Testis (tissue), 3 donors: Measurements from ENCODE around the gene MRI1. TPM values are rescaled to one million over a fixed set of nuclear protein-coding genes. Genes with fewer than 3 reads are reported as not detected.
"Not testable (repeated sequence)": the region's sequence is repeated elsewhere in the genome, so short reads cannot be mapped to it uniquely, and the experiment has no call there.

Experiments
- DNase-seq: peaks from one replicate; pipeline ENCODE4 v3.0.0-alpha.2; 2019
- H3K27ac ChIP-seq, 2 donors: fragments of 200-600 bp; sonication (generic); one replicate each; pipeline ENCODE4 v1.5.1; 2019
- H3K27me3 ChIP-seq: fragments of 200-600 bp; sonication (generic); one replicate; pipeline ENCODE4 v1.5.1; 2019
- H3K36me3 ChIP-seq: fragments of 200-600 bp; sonication (generic); one replicate; pipeline ENCODE4 v1.5.1; 2017; ENCODE audit warnings: low read depth; ENCODE audit errors: missing control alignments
- H3K4me1 ChIP-seq: fragments of 200-600 bp; sonication (generic); one replicate; pipeline ENCODE4 v1.5.1; 2019
- H3K4me3 ChIP-seq, 2 donors: fragments of 200-600 bp; sonication (generic); one replicate each; pipeline ENCODE4 v1.5.1; 2017 to 2019
- H3K9me3 ChIP-seq: fragments of 200-600 bp; sonication (generic); one replicate; pipeline ENCODE4 v1.5.1; 2017
- POLR2A ChIP-seq: fragments of 450-650 bp; IDR thresholded peaks from one replicate; pipeline ENCODE4 v1.6.1; 2017; ENCODE audit warnings: antibody characterized with exemption, mild to moderate bottlenecking, moderate library complexity
- WGBS, 2 donors: methylation state at CpG; one replicate each; pipeline ENCODE4 v1.1.5; 2018; 5-methylcytosine and 5-hydroxymethylcytosine counted together
- intact Hi-C: fragments of 100-400 bp; cut with DNase I; formaldehyde crosslinking; loops from one replicate; pipeline ENCODE4 v1.15.1; 2023; ENCODE audit warnings: low total_unique reads
- polyA plus RNA-seq: library from polyadenylated mRNA; stranded (reverse); fragments of 350-450 nt; fragmentation: Illumina TruSeq; extraction: RNeasy Lipid Tissue Mini Kit (QIAGEN cat#74804); gene quantifications from one replicate; pipeline ENCODE4 v1.2.3, GENCODE V29; 2014; ENCODE audit warnings: low read depth, low replicate concordance; ENCODE audit not compliant: insufficient read depth
- total RNA-seq, 2 donors: library from RNA; depleted of rRNA; stranded (reverse); fragments of >200 nt; gene quantifications; one replicate each; pipeline ENCODE4 v1.2.3, GENCODE V29; 2016
- TF ChIP-seq, protein P1 (sequence below), 3 experiments: fragments of 450-650 bp in 2 of 3; fragments of 200-600 bp in 1 of 3; sonication (generic) in 1 of 3; IDR thresholded peaks; one replicate each; pipeline ENCODE4 v1.5.1; 2016 to 2019; ENCODE audit warnings: antibody characterized with exemption in 3 of 3, mild to moderate bottlenecking in 2 of 3, moderate library complexity in 1 of 3

The MRI1 gene
- total and polyA plus RNA-seq, 3 donors from 2014 or later = 6.7 to 33.0 (median 26.5) TPM

DNA sequence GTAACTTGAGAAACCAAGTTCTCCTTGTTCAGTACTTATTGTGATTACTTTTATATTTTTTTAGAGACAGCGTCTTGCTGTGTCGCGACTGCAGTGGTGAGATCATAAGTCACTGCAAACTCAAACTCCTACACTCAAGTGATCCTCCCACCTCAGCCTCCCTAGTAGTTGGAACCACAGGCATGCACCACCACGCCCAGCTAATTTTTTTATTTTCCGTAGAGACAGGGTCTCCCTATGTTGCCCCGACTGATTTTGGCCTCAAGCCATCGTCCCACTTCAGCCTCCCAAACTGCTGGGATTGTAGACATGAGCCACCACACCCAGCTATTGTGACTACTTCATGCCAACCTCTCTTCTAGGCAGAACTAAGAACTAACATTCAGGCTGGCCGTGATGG lies 18.2 kb downstream of the MRI1 start:
- no peak for DNase-seq
- 75 to 81% methylated on average over 8 of the region's 8 CpGs for WGBS, 2 donors
- no peaks in the 10 kb centered on the region for H3K9me3 ChIP-seq
- peaks cover 19% of the 10 kb centered on the region for H3K4me1 ChIP-seq
- H3K27me3 ChIP-seq = no peaks in the 10 kb centered on the region
- intact Hi-C loops = loop anchor here (10.0 kb wide), 1 partner anchor 82 kb away; no protein-coding TSS in a partner anchor
- no peak overlapping the region for H3K4me3 ChIP-seq
- TF ChIP-seq POLR2A = no peak
- H3K36me3 ChIP-seq = no peaks in the 10 kb centered on the region
- H3K27ac ChIP-seq = no peak overlapping the region

DNA sequence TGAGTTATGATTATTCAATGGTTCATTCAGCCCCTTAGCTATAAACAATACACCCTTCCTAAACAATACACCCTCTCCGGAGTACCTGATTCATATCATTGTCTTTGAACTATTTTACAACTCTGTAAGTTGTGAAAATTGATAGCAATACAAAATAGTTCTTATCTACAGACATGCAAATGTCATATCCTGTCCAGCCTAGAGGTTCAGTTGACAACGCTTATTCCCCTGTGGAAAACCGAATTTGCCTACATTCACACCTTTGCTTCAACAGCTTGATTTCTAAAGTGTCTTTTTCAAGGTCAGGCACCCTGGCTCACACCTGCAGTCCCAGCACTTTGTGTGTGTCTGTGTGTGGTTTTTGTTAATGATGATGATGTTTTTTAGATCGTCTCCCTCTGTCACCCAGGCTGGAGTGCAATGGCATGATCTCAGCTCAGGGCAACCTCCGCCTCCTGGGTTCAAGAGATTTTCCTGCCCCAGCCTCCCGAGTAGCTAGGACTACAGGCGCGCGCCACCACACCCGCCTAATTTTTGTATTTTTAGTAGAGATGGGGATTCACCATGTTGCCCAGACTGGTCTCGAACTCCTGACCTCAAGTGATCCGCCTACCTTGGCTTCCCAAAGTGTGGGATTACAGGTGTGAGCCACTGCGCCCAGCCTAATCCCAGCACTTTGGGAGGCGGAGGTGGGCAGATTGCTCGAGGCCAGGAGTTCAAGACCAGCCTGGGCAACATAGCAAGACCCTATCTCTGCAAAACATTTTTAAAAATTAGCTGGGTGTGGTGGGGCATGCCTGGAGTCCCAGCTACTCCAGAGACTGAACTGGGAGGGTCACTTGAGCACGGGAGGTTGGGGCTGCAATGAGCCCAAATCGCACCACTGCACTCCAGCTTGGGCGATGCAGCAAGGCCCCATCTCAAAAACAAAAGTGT lies 19.5 kb downstream of the MRI1 start:
- no peaks in the 10 kb centered on the region for H3K36me3 ChIP-seq
- TF ChIP-seq POLR2A = no peak
- TF ChIP-seq, protein P1, sequence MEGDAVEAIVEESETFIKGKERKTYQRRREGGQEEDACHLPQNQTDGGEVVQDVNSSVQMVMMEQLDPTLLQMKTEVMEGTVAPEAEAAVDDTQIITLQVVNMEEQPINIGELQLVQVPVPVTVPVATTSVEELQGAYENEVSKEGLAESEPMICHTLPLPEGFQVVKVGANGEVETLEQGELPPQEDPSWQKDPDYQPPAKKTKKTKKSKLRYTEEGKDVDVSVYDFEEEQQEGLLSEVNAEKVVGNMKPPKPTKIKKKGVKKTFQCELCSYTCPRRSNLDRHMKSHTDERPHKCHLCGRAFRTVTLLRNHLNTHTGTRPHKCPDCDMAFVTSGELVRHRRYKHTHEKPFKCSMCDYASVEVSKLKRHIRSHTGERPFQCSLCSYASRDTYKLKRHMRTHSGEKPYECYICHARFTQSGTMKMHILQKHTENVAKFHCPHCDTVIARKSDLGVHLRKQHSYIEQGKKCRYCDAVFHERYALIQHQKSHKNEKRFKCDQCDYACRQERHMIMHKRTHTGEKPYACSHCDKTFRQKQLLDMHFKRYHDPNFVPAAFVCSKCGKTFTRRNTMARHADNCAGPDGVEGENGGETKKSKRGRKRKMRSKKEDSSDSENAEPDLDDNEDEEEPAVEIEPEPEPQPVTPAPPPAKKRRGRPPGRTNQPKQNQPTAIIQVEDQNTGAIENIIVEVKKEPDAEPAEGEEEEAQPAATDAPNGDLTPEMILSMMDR (IDR thresholded peaks at IDR 0.05) = no peak
- H3K9me3 ChIP-seq = no peaks in the 10 kb centered on the region
- intact Hi-C loops = loop anchor here (10.0 kb wide), 1 partner anchor 81 kb away; no protein-coding TSS in a partner anchor
- H3K4me3 ChIP-seq = no peak overlapping the region
- no peak overlapping the region for H3K27ac ChIP-seq
- 88 to 89% methylated on average over 16 to 18 of the region's 18 CpGs for WGBS, 2 donors
- no peaks in the 10 kb centered on the region for H3K27me3 ChIP-seq
- H3K4me1 ChIP-seq = peaks cover 19% of the 10 kb centered on the region
- no peak for DNase-seq

DNA sequence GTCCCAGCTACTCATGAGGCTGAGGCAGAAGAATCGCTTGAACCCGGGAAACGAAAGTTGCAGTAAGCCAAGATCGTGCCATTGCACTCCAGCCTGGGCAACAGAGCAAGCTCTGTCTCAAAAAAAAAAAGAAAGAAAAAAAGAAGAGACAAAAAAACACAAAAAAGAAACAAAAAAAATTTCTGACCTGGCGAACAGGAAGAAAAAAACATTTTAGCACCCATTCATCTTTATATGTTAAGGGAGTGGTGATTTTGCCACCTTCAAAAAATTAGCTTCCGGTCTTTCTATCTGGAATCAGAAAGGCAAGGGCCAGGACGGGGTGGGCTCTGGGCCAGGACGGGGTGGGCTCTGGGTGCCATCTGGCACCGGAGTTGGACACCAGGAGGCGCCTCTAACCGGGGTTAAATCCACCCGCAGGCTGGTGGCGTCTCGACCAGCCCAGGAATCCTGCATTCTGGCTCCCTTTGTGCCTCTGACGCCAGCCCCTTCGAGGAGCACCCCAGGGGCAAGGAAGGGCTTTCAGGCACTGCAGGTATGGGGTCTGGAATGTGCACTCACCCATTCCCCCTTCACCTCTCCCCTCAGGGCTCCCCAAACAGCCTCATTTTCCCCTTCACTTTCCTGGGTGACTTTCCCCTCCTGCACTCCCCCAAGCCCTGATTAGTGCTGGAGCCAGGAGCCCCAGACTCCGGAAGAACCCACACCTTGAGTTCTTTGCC lies 20.6 kb downstream of the MRI1 start:
- Histone ChIP-seq H3K4me3 (no peak overlapping the region), H3K4me1 (peaks cover 19% of the 10 kb centered on the region), H3K27ac (no peak overlapping the region), H3K27me3 (no peaks in the 10 kb centered on the region), H3K9me3 (no peaks in the 10 kb centered on the region), H3K36me3 (no peaks in the 10 kb centered on the region)
- TF ChIP-seq, protein P1 (IDR thresholded peaks at IDR 0.05) = peak; percentile 40 to 46 (median 44)
- TF ChIP-seq POLR2A = no peak
- intact Hi-C loops = loop anchor here (10.0 kb wide), 1 partner anchor 80 kb away; no protein-coding TSS in a partner anchor
- 48 to 49% methylated on average over 17 of the region's 17 CpGs for WGBS, 2 donors
- peak; percentile 70 for DNase-seq

DNA sequence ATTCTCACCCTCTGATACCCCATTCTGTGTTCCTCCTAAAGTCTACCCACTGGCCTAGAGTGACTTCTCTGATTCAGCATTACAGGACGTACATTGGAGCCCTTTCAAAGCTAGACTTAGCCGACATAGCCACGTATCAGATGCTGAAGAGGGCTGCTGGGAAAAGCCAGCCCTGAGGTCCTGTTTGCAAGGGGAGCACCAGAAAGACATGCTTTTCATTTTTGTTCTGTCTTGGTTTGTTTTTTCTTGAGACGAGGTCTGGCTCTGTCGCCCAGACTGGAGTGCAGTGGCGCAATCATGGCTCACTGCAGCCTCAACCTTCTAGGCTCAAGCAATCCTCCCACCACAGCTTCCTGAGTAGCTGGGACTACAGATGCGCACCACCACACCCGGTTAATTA lies 24.7 kb downstream of the MRI1 start:
- Histone ChIP-seq H3K27ac (peak overlapping the region in 1 of 2 donors; percentile 83), H3K9me3 (no peaks in the 10 kb centered on the region), H3K27me3 (no peaks in the 10 kb centered on the region), H3K4me1 (peaks cover 9% of the 10 kb centered on the region), H3K4me3 (no peak overlapping the region), H3K36me3 (no peaks in the 10 kb centered on the region)
- WGBS, 2 donors = 47 to 58% methylated on average over 8 of the region's 8 CpGs
- intact Hi-C loops = loop anchor here (10.0 kb wide), 1 partner anchor 76 kb away; no protein-coding TSS in a partner anchor
- DNase-seq = no peak
- TF ChIP-seq POLR2A = no peak
- TF ChIP-seq, protein P1 (IDR thresholded peaks at IDR 0.05) = no peak

DNA sequence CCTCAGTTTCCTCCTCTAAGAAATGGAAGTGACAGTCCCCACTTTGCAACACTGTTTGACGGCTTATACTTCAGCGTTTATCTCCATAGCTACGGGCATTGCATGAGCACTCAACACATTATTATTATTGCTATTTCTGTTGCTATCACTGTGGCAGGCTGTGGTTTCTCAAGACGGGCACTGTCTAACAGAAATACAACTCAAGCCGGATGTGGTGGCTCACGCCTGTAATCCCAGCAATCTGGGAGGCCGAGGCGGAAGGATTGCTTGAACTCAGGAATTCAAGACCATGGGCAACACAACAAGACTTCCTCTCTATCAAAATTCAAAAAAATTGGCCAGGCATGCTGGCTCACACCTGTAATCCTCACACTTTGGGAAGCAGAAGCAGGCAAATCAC lies 26.0 kb downstream of the MRI1 start:
- Histone ChIP-seq H3K4me1 (peaks cover 3% of the 10 kb centered on the region), H3K9me3 (no peaks in the 10 kb centered on the region), H3K27me3 (no peaks in the 10 kb centered on the region), H3K36me3 (no peaks in the 10 kb centered on the region), H3K4me3 (no peak overlapping the region), H3K27ac (no peak overlapping the region)
- TF ChIP-seq, protein P1 (IDR thresholded peaks at IDR 0.05) = no peak
- TF ChIP-seq POLR2A = no peak
- intact Hi-C loops = loop anchor here (5.0 kb wide), 1 partner anchor 52 kb away; no protein-coding TSS in a partner anchor
- WGBS, 2 donors = 77 to 78% methylated on average over 8 of the region's 8 CpGs
- DNase-seq = no peak

DNA sequence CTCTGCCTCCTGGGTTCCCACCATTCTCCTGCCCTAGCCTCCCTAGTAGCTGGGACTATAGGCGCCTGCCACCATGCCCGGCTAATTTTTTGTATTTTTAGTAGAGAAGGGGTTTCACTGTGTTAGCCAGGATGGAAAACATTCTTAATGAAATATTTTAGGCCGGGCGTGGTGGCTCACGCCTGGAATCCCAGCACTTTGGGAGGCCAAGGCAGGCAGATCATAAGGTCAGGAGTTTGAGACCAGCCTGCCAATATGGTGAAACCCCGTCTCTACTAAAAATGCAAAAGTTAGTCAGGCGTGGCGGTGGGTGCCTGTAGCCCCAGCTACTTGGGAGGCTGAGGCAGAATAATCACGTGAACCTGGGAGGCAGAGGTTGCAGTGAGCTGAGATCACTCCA lies 29.0 kb downstream of the MRI1 start:
- H3K9me3 ChIP-seq, H3K27me3 ChIP-seq, H3K36me3 ChIP-seq, H3K4me3 ChIP-seq, H3K27ac ChIP-seq, DNase-seq: not testable (repeated sequence)
- 77 to 78% methylated on average over 9 of the region's 9 CpGs for WGBS, 2 donors
- intact Hi-C loops = loop anchor here (5.0 kb wide), 1 partner anchor 49 kb away; no protein-coding TSS in a partner anchor
- H3K4me1 ChIP-seq = peaks cover 18% of the 10 kb centered on the region
